RWPE1 (cell line): ENCODE measurements around the gene PATL1.
"Not testable (repeated sequence)": the region's sequence is repeated elsewhere in the genome, so short reads cannot be mapped to it uniquely, and the experiment has no call there.

Experiments
- CTCF ChIA-PET: fragments of 350-600 bp; sonication (Branson Sonifier 250); formaldehyde crosslinking; extraction: SDS; loops from one replicate; lab custom pipeline; 2021; lab: Yijun Ruan, JAX
- POLR2A ChIA-PET: fragments of 400-600 bp; formaldehyde crosslinking; extraction: SDS; loops from one replicate; lab custom pipeline; 2020; ENCODE audit warnings: antibody characterized with exemption; ENCODE audit not compliant: low non-redundant PET; lab: Yijun Ruan, JAX
- DNase-seq: peaks from one replicate; pipeline ENCODE4 v3.0.0; 2012; ENCODE audit warnings: low spot score
- H3K27ac ChIP-seq: fragments of 450-650 bp; 2 replicates; pipeline ENCODE4 v1.5.1; 2017
- CTCF ChIP-seq: fragments of 450-650 bp; conservative IDR thresholded peaks from 2 replicates; pipeline ENCODE4 v1.5.1; 2017; ENCODE audit warnings: low read depth, mild to moderate bottlenecking

The PATL1 gene

GRCh38 chr11:59689015-59689414 lies 20.2 kb upstream of the PATL1 start:
- CTCF ChIA-PET: interaction anchor here (1.1 kb wide), 1 partner anchor 11 kb away, joined by 3 read pairs; no protein-coding TSS in a partner anchor
- POLR2A ChIA-PET: no interaction called here

GRCh38 chr11:59681260-59681725 lies 12.5 kb upstream of the PATL1 start:
- CTCF ChIA-PET, H3K27ac ChIP-seq, DNase-seq, POLR2A ChIA-PET: not testable (repeated sequence)

More at GRCh38 chr11:59689015-59689414, 20.2 kb upstream of the PATL1 start:
- DNase-seq: no peak
- TF ChIP-seq CTCF: no peak
- no peak overlapping the region for H3K27ac ChIP-seq

GRCh38 chr11:59680287-59681154 lies 11.7 kb upstream of the PATL1 start:
- ChIA-PET POLR2A (no interaction called here), CTCF (interaction anchor here (0.6 to 1.1 kb wide), 4 partner anchors 9 to 528 kb away, joined by 3 to 4 read pairs (median 3); no protein-coding TSS in a partner anchor)
- TF ChIP-seq CTCF: peak; percentile 70
- peak; percentile 63 for DNase-seq
- no peak overlapping the region for H3K27ac ChIP-seq

- no peak for DNase-seq
- ChIA-PET POLR2A (no interaction called here), CTCF (no interaction called here)
- no peak overlapping the region for H3K27ac ChIP-seq
- no peak for TF ChIP-seq CTCF
Measured at GRCh38 chr11:59679347-59679746, 10.5 kb upstream of the PATL1 start.

- CTCF ChIA-PET: interaction anchor here (0.6 to 1.4 kb wide), 2 partner anchors 10 to 13 kb away, joined by 3 to 4 read pairs; no protein-coding TSS in a partner anchor
- H3K27ac ChIP-seq: no peak overlapping the region
Measured at GRCh38 chr11:59678813-59679165, 10.0 kb upstream of the PATL1 start.

GRCh38 chr11:59678118-59678812 lies 9.4 kb upstream of the PATL1 start:
- ChIA-PET CTCF (interaction anchor here (0.6 to 1.4 kb wide), 2 partner anchors 11 to 14 kb away, joined by 3 to 4 read pairs; no protein-coding TSS in a partner anchor), POLR2A (no interaction called here)
- TF ChIP-seq CTCF: no peak
- H3K27ac ChIP-seq: no peak overlapping the region
- no peak for DNase-seq

More at GRCh38 chr11:59678813-59679165, 10.0 kb upstream of the PATL1 start:
- TF ChIP-seq CTCF: no peak
- DNase-seq: no peak
- POLR2A ChIA-PET: no interaction called here
